H1 (cell line): ENCODE data around the gene NUDT3. TPM values are rescaled to one million over a fixed set of nuclear protein-coding genes. Genes with fewer than 3 reads are reported as not detected.
A peak's percentile ranks its signal among the peaks of the same experiment; 100 is the strongest.

Experiments used
- CTCF ChIA-PET: fragments of 300-600 bp; sonication (Branson Sonifier 250); formaldehyde crosslinking; loops from one replicate; lab custom pipeline; 2021; ENCODE audit not compliant: partially characterized antibody; lab: Charles Lee
- POLR2A ChIA-PET: fragments of 300-600 bp; sonication (Branson Sonifier 250); formaldehyde crosslinking; loops from one replicate; lab custom pipeline; 2021; ENCODE audit warnings: inconsistent platforms; ENCODE audit not compliant: partially characterized antibody; lab: Charles Lee
- DNase-seq, 2 experiments: peaks; one replicate each; pipeline versions ENCODE4 v3.0.0 to v3.0.0-alpha.2; 2010 to 2022; ENCODE audit warnings: low spot score in 2 of 2, low read depth in 1 of 2, mixed read lengths in 1 of 2
- FAIRE-seq: peaks from 2 replicates; lab custom pipeline; 2011; peaks lifted over from hg19 to GRCh38; lab: Jason Lieb, UNC
- H2AFZ ChIP-seq: 2 replicates; pipeline ENCODE4 v1.8.1; 2012; ENCODE audit warnings: low read length, inconsistent platforms
- H2AK5ac ChIP-seq: 2 replicates; pipeline ENCODE4 v1.6.1; 2013; ENCODE audit warnings: low read depth, low read length
- H2BK120ac ChIP-seq: replicated peaks from 2 replicates; pipeline ENCODE3; 2013; ENCODE audit warnings: low read depth, low read length, inconsistent platforms
- H2BK12ac ChIP-seq: 2 replicates; pipeline ENCODE4 v1.6.1; 2013; ENCODE audit warnings: low read depth, low read length
- H2BK15ac ChIP-seq: 2 replicates; pipeline ENCODE4 v1.6.1; 2013; ENCODE audit warnings: low read length
- H2BK20ac ChIP-seq: 2 replicates; pipeline ENCODE4 v1.6.1; 2013; ENCODE audit warnings: low read length
- H2BK5ac ChIP-seq: 2 replicates; pipeline ENCODE4 v1.6.1; 2013; ENCODE audit warnings: low read depth, low read length
- H3K14ac ChIP-seq: 2 replicates; pipeline ENCODE4 v1.6.1; 2013; ENCODE audit warnings: inconsistent platforms; ENCODE audit not compliant: insufficient read length
- H3K18ac ChIP-seq: 2 replicates; pipeline ENCODE4 v1.6.1; 2013; ENCODE audit warnings: low read length; ENCODE audit errors: extremely low read depth
- H3K23ac ChIP-seq: 2 replicates; pipeline ENCODE4 v1.6.1; 2013; ENCODE audit warnings: inconsistent platforms; ENCODE audit not compliant: insufficient read length
- H3K23me2 ChIP-seq: 2 replicates; pipeline ENCODE4 v1.6.1; 2013; ENCODE audit warnings: low read depth, low read length
- H3K27ac ChIP-seq: 2 replicates; pipeline ENCODE4 v1.6.1; 2011; ENCODE audit warnings: low read depth, low read length, inconsistent platforms
- H3K27me3 ChIP-seq, 4 experiments: replicated peaks in 1 of 4; 1 replicate in 1 of 4; 2 replicates in 3 of 4; pipeline versions ENCODE4 v1.6.1 to v1.8.1; 2011 to 2013; ENCODE audit warnings: low read length in 3 of 4, mild to moderate bottlenecking in 3 of 4, inconsistent platforms in 2 of 4, mixed read lengths in 2 of 4, moderate library complexity in 1 of 4; ENCODE audit not compliant: control insufficient read depth in 3 of 4, insufficient read depth in 3 of 4; ENCODE audit errors: extremely low read depth in 1 of 4
- H3K36me3 ChIP-seq, 4 experiments: 2 replicates each; pipeline versions ENCODE4 v1.6.1 to v1.8.1; 2011 to 2013; ENCODE audit warnings: mild to moderate bottlenecking in 4 of 4, low read length in 3 of 4, moderate library complexity in 2 of 4, control low read depth in 1 of 4, inconsistent platforms in 1 of 4; ENCODE audit not compliant: insufficient read depth in 4 of 4, control insufficient read depth in 2 of 4
- H3K4ac ChIP-seq: replicated peaks from 2 replicates; pipeline ENCODE3; 2013; ENCODE audit warnings: low read length, low read depth, mixed read lengths, inconsistent platforms; ENCODE audit not compliant: insufficient read length
- H3K4me1 ChIP-seq, 4 experiments: replicated peaks in 1 of 4; 1 replicate in 1 of 4; 2 replicates in 3 of 4; pipeline versions ENCODE4 v1.6.1 to v1.8.1; 2011 to 2013; ENCODE audit warnings: low read length in 3 of 4, inconsistent platforms in 2 of 4, mixed read lengths in 1 of 4; ENCODE audit not compliant: insufficient read depth in 4 of 4, control insufficient read depth in 3 of 4
- H3K4me2 ChIP-seq, 2 experiments: 2 replicates each; pipeline versions ENCODE4 v1.6.1 to v1.8.1; 2011 to 2013; ENCODE audit warnings: low read depth in 2 of 2, low read length in 2 of 2, control low read depth in 1 of 2, inconsistent platforms in 1 of 2, mild to moderate bottlenecking in 1 of 2; ENCODE audit not compliant: insufficient read depth in 1 of 2
- H3K4me3 ChIP-seq, 4 experiments: fragments of 200-600, 300-600 bp in 1 of 4; sonication (generic), shearing (Covaris generic), sonication (Bioruptor Twin) in 1 of 4; 2 replicates each; pipeline versions ENCODE4 v1.5.1 to v1.8.1; 2011 to 2016; ENCODE audit warnings: low read length in 4 of 4, low read depth in 3 of 4, control low read depth in 2 of 4, inconsistent platforms in 2 of 4, mild to moderate bottlenecking in 2 of 4, mixed read lengths in 1 of 4, moderate library complexity in 1 of 4; ENCODE audit not compliant: insufficient read depth in 2 of 4; ENCODE audit errors: extremely low read depth in 1 of 4
- H3K56ac ChIP-seq: replicated peaks from 2 replicates; pipeline ENCODE3; 2013; ENCODE audit warnings: low read depth, mild to moderate bottlenecking, mixed read lengths, low read length, inconsistent platforms; ENCODE audit not compliant: insufficient read length
- H3K79me1 ChIP-seq: 2 replicates; pipeline ENCODE4 v1.6.1; 2013; ENCODE audit warnings: low read depth, low read length, control low read depth
- H3K79me2 ChIP-seq, 2 experiments: 2 replicates each; pipeline versions ENCODE4 v1.6.1 to v1.8.1; 2012 to 2013; ENCODE audit warnings: low read length in 2 of 2, mild to moderate bottlenecking in 2 of 2, inconsistent platforms in 1 of 2; ENCODE audit not compliant: insufficient read depth in 2 of 2, control insufficient read depth in 1 of 2
- H3K9ac ChIP-seq, 4 experiments: replicated peaks in 1 of 4; 1 replicate in 1 of 4; 2 replicates in 3 of 4; pipeline versions ENCODE4 v1.6.1 to v1.8.1; 2011 to 2013; ENCODE audit warnings: low read depth in 3 of 4, low read length in 3 of 4, control low read depth in 2 of 4, mild to moderate bottlenecking in 2 of 4, moderate library complexity in 2 of 4, inconsistent platforms in 1 of 4; ENCODE audit errors: extremely low read depth in 1 of 4
- H3K9me3 ChIP-seq, 2 experiments: 2 replicates each; pipeline versions ENCODE4 v1.6.1 to v1.8.1; 2012 to 2013; ENCODE audit warnings: mild to moderate bottlenecking in 2 of 2, moderate library complexity in 2 of 2, control low read depth in 1 of 2, inconsistent platforms in 1 of 2, low read depth in 1 of 2, low read length in 1 of 2, mixed read lengths in 1 of 2; ENCODE audit not compliant: insufficient read depth in 2 of 2
- H4K20me1 ChIP-seq, 2 experiments: replicated peaks in 1 of 2; 2 replicates each; pipeline versions ENCODE3 to v1.8.1; 2011 to 2013; ENCODE audit warnings: inconsistent platforms in 2 of 2, low read length in 2 of 2, mild to moderate bottlenecking in 1 of 2; ENCODE audit not compliant: insufficient read depth in 2 of 2, control insufficient read depth in 1 of 2
- H4K5ac ChIP-seq: 2 replicates; pipeline ENCODE4 v1.6.1; 2013; ENCODE audit warnings: low read length, low read depth, mixed read lengths, inconsistent platforms; ENCODE audit not compliant: insufficient read length
- H4K8ac ChIP-seq: 2 replicates; pipeline ENCODE4 v1.8.0; 2013; ENCODE audit warnings: mild to moderate bottlenecking, moderate library complexity, low read length, inconsistent platforms; ENCODE audit not compliant: insufficient read depth; ENCODE audit errors: extremely low read depth
- H4K91ac ChIP-seq: replicated peaks from 2 replicates; pipeline ENCODE3; 2013; ENCODE audit warnings: low read length, mixed read lengths, inconsistent platforms; ENCODE audit not compliant: insufficient read length
- CHD1 ChIP-seq: IDR thresholded peaks from 2 replicates; pipeline ENCODE4 v1.6.1; 2012; ENCODE audit warnings: low read depth, low read length, improper control_type of control experiment
- CHD2 ChIP-seq: IDR thresholded peaks from 2 replicates; pipeline ENCODE4 v1.6.1; 2012; ENCODE audit warnings: low read length, improper control_type of control experiment
- EP300 ChIP-seq, 2 experiments: IDR thresholded peaks; 1 replicate in 1 of 2; 2 replicates in 1 of 2; pipeline ENCODE4 v1.6.1; 2011 to 2012; ENCODE audit warnings: low read depth in 2 of 2, low read length in 2 of 2, mild to moderate bottlenecking in 2 of 2, borderline replicate concordance in 1 of 2, inconsistent platforms in 1 of 2, moderate library complexity in 1 of 2
- NRF1 ChIP-seq: IDR thresholded peaks from 2 replicates; pipeline ENCODE4 v1.6.1; 2011; ENCODE audit warnings: mild to moderate bottlenecking, low read depth, low read length, improper control_type of control experiment
- POLR2A ChIP-seq, 2 experiments: IDR thresholded peaks; 1 replicate in 1 of 2; 2 replicates in 1 of 2; pipeline ENCODE4 v1.6.1; 2011; ENCODE audit warnings: low read depth in 2 of 2, low read length in 2 of 2, mild to moderate bottlenecking in 2 of 2; ENCODE audit errors: control extremely low read depth in 1 of 2
- WGBS, 2 experiments: shearing (Covaris generic) in 1 of 2; methylation state at CpG; one replicate each; pipeline versions ENCODE4 v1.1.6 to v1.1.7; 2013 to 2015; ENCODE audit warnings: low lambda C conversion rate in 2 of 2, mixed read lengths in 2 of 2, inconsistent platforms in 1 of 2, low coverage in 1 of 2, missing lambda C conversion rate in 1 of 2; ENCODE audit not compliant: insufficient replicate concordance in 2 of 2, insufficient coverage in 1 of 2, insufficient read length in 1 of 2; ENCODE audit errors: extremely low coverage in 1 of 2, missing lambda C conversion rate in 1 of 2; 5-methylcytosine and 5-hydroxymethylcytosine counted together
- polyA plus RNA-seq, 7 experiments: library from polyadenylated mRNA; depleted of rRNA in 3 of 7; stranded (reverse) in 5 of 7; unstranded in 2 of 7; fragments of >200 nt in 5 of 7; fragments of 200-250 nt in 2 of 7; gene quantifications; 1 replicate in 5 of 7; 2 replicates in 1 of 7; 4 replicates in 1 of 7; pipeline versions ENCODE4 v1.2.1 to v1.2.3, GENCODE V29; 2011 to 2013; ENCODE audit warnings: missing spikeins in 2 of 7, mixed read lengths in 2 of 7
- total RNA-seq: library from RNA; stranded (reverse); fragmentation: NEBNext Ultra II Directional; extraction: Animal tissue kit (Norgen Biotek cat#: 25700); gene quantifications from 2 replicates; pipeline ENCODE4 v1.2.1, GENCODE V29; 2021

The NUDT3 gene
- total and polyA plus RNA-seq, 2 of the 8 experiments (the other 6 are each of a cell fraction or from before 2014, with no cell fraction given) = 14.1 to 36.9 TPM

DNA sequence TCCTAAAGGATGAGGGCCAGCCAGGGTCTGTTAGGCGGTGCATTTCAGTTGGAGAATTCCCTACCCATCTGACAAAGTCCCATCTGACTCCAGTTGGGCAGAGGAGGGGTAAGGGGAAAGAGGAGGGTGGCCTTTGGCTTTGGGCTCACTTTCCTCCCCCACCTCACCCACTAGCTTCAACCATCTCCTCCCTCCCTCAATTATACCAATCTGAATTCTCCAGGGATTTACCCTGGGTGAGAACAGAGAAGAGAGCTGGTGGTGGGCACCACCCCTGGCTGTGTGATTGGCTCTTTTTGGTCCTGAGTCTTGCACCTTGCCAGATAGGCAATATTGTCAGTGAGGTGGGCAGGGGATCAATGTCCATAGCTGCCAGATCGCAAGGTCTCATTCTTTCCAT is 152.6 kb downstream of the NUDT3 start:
- Histone ChIP-seq H4K20me1 (peaks cover 55 to 56% of the 10 kb centered on the region in 2 experiments), H4K91ac (no peak overlapping the region), H3K4me3 (peak overlapping the region; percentile 23 to 100 (median 92); a peak in 7 of 8 replicates), H2BK120ac (no peak overlapping the region), H2AK5ac (no peak overlapping the region), H3K79me2 (peaks cover 38 to 54% of the 10 kb centered on the region in 2 experiments), H3K4ac (no peak overlapping the region), H3K4me1 (peaks cover 10 to 39% (median 23%) of the 10 kb centered on the region in 4 experiments), H3K23me2 (peaks cover 8% of the 10 kb centered on the region), H4K8ac (no peak overlapping the region), H3K79me1 (peaks cover 12% of the 10 kb centered on the region), H2AFZ (no peak overlapping the region), H4K5ac (no peak overlapping the region), H3K9me3 (no peaks in the 10 kb centered on the region), H3K27me3 (no peaks in the 10 kb centered on the region), H3K56ac (no peak overlapping the region), H3K14ac (no peak overlapping the region), H3K9ac (peak overlapping the region in 1 of 4 experiments; percentile 29; a peak in 2 of 7 replicates), H3K18ac (0 out of 2 replicates have a peak overlapping the region, but pooled peaks have one; percentile 28), H2BK20ac (no peak overlapping the region), H2BK12ac (no peak overlapping the region), H2BK5ac (0 out of 2 replicates have a peak overlapping the region, but pooled peaks have one; percentile 62), H3K36me3 (peaks cover 39 to 65% (median 53%) of the 10 kb centered on the region in 4 experiments), H3K27ac (no peak overlapping the region), H3K4me2 (peak overlapping the region; percentile 81 to 89), H2BK15ac (no peak overlapping the region), H3K23ac (no peak overlapping the region)
- DNase-seq (no peak), FAIRE-seq (no peak)
- CTCF ChIA-PET = interaction anchor here (0.8 to 1.7 kb wide), 4 partner anchors 9 to 76 kb away, joined by 5 to 10 read pairs (median 6); partner anchors contain the start of gene SMIM29
- 88% methylated on average over 2 of the region's 2 CpGs; no CpG with 5 or more reads in 1 of the 2 experiments for WGBS, 2 experiments
- POLR2A ChIA-PET = interaction anchor here (0.7 to 11.0 kb wide), 10 partner anchors 9 to 1380 kb away, joined by 3 to 212 read pairs (median 9); partner anchors contain the start of gene SMIM29
- TF ChIP-seq CHD2 (no peak), NRF1 (no peak), EP300 (IDR thresholded peaks at IDR 0.05; ENCODE audit: borderline replicate concordance in 1 of 2, low read depth in 2 of 2, low read length in 2 of 2) (no peak), POLR2A (IDR thresholded peaks at IDR 0.05; ENCODE audit: control extremely low read depth in 1 of 2, low read depth in 2 of 2, low read length in 2 of 2) (peak in 1 of 2 experiments; percentile 64; a peak in 2 of 3 replicates), CHD1 (no peak)
